Medulla oblongata (tissue), 1 donor: ENCODE measurements around the gene NME4.

Source experiments
- DNase-seq: peaks from one replicate; pipeline ENCODE4 v3.0.0-alpha.2; 2015; ENCODE audit errors: extremely low spot score

Gene NME4

GRCh38 chr16:363766-364490 is 33.1 kb upstream of the NME4 start:
- DNase-seq, result no peak

DNA sequence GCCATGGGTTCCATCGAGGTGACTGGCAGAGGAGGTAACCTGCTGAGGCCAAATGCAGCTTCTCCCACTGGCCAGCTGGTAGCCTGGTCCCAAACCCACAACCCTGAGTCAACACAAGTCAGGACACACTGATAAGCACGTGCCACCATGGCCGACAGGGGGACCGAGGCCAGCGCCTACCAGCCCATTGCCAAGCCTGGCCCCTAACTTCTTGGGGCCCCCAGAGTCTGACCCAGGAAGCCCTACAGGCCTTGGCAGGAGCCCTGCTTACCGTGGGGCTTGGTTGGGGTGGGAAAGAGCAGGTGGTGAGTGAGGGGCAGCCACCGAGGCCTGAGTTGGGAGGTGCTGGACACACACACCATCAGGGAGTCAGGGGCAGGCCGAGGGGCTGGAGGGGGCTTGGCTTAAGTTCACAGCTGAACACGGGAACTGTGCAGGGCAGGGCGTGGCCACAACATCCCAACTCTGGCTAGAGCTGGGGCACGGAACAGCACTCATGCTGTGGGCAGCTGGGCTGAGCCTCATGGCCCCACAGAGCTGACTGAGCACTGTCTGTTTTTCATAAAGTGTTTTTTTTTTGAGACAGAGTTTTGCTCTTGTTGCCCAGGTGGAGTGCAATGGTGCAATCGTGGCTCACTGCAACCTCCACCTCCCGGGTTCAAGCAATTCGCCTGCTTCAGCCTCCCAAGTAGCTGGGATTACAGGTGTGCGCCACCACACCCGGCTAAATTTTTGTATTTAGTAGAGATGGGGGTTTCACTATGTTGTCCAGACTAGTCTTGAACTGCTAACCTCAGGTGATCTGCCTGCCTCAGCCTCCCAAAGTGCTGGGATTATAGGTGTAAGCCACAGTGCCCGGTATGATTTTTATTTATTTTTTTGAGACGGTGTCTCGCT is 32.2 kb upstream of the NME4 start:
- DNase-seq, result no peak

DNA sequence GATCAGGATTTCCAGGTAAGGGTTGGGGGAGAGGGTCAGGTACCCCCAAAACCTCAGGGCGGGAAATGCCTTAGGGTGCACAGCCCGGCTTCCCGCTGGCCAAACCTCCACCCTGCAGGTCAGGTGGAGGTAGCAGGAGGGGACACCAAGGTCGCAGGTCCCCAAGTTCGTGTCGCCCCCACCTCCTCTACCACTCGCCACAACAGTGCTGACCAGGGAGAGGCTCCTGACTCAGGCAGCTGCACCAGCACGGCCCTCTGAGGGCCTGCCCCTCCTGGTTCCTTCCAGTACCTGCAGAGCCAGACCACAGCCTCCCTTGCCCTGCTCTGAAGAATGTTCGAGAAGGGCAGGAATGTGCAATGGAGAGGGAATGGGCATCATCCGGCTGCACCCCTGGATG is 30.5 kb upstream of the NME4 start:
- no peak for DNase-seq

GRCh38 chr16:367333-367903 is 29.6 kb upstream of the NME4 start:
- no peak for DNase-seq

- DNase-seq, result no peak
Observed at GRCh38 chr16:368388-369158, 28.4 kb upstream of the NME4 start.

GRCh38 chr16:369275-369865 is 27.6 kb upstream of the NME4 start:
- no peak for DNase-seq

DNA sequence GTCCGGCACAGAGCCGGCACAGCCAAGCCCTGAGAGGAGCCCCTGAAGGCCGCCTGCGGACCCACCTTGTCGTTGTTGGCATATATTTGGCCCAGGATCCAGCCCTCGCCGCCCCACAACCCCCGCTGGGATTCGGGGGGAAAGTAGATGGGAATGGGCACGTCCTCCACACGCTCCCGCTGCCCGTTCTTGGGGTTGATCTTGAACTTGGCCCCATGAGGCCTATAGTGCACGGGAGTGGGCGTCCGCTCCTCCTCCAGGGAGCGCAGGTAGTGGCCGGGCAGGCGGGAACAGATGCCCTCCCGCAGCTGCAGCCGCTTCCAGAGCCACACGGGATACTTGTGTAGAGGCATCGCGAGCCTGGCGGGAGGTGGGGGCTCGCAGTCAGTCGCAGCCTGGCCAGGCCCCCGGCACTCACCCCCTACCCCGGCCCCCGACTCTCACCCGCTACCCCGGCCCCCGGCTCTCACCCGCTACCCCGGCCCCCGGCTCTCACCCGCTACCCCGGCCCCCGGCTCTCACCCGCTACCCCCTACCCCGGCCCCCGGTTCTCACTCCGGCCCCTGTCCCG is 27.0 kb upstream of the NME4 start:
- no peak for DNase-seq

GRCh38 chr16:370443-370842 is 26.6 kb upstream of the NME4 start, which contains the start of gene MRPL28:
MRPL28 (minus strand) TSS chr16:370538; CDS start chr16:370218, 320 bp downstream.
- peak; percentile 97 for DNase-seq

DNA sequence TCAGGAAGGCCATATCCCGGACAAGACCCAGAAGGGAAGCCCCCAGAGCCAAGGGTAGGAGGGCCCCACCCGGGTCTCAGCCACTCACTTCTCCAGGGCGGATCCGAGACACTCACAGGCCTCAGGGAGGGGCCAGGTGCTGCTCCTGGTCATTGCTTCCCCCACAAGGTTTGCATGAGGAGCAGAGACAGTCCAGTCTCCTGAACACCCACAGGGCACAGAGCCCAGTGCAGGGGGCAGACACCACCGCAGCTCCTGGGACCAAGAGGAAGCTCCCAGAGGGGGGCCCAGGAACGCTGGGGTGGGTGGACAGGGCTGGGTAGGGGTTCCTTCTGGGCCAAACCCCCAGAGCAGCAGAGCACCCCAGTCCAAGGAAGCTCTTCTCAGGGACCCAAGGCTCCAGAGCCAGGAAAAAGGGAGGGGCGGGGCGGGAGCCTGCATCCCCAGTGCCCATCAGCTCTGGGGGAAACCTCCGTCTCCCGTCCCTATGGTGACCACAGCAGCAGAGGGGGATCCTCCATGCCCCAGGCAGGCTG is 26.0 kb upstream of the NME4 start:
- no peak for DNase-seq

- DNase-seq, result no peak
Observed at GRCh38 chr16:371515-372301, 25.3 kb upstream of the NME4 start.

GRCh38 chr16:372302-372983 is 24.6 kb upstream of the NME4 start:
- DNase-seq, result no peak

GRCh38 chr16:373020-373598 is 23.9 kb upstream of the NME4 start:
- DNase-seq, result no peak

DNA sequence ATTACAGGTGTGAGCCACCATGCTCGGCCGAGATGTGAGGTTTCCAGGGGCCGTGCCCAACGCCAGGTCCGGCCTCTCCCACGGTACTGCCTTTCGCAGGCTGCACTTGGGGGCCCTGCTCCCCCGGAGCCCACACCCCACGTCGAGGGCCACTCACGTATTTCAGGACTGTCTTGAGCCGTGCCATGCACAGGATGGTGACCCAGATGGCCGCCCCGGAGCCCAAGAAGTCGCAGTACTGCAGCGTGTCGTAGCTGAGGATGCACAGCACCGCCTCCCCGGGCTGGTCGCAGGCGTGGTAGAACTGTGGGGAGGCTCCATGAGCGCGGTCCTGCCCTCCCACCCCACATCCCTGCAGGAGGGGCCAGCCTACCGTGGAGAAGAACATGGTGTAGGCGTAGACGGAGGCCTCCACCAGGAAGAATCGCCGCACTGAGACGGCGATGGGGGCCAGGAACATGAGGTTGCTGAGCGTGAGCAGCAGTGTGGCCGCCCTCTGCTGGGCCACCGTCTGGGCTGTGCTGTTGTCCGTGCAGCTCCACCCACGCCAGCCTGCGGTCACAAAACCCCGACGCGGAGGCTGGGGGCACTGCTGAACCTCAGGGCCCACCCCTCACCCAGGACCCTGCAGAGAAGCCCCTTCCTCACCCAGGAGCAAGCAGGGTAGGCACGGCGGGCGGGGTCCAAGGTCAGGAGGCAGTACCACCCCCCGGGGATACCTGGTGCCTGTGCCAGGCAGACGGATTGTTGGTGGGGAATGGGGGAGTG is 23.0 kb upstream of the NME4 start:
- DNase-seq, result no peak

DNA sequence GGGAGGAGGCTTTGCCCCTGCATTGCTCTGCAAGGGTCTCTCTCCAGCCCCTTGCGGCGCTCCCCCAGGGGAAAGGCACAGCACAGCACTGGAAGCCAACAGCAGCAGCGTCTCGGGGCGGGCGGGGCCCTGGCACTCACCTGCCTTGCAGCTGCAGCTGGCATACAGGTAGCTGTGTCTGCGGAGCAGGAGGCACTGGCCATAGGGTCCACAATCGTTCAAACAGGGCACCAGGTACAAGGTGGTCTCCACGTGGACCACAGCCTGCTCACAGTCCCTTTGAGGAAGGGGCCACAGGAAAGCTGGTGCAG is 22.4 kb upstream of the NME4 start:
- no peak for DNase-seq

DNA sequence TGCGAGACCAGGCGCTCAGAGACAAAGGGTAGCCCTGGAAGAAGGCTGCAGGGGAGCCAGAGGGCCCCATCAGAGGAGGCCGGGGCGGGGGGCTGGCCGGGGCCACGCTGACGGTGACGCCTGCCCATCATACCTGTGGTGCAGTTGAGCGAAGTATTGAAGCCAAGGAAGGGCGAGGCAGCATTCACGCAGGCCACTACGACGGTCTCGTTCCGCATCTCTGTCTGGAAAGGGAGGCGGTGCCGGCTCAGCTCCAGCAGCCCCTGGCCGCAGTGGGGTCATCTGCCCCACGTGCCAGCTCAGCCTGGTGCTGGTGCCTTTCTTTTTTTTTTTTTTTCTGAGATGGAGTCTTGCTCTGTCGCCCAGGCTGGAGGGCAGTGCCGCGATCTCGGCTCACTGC is 21.8 kb upstream of the NME4 start:
- no peak for DNase-seq

- no peak for DNase-seq
Observed at GRCh38 chr16:375927-376816, 20.8 kb upstream of the NME4 start.

GRCh38 chr16:376817-377418 is 20.1 kb upstream of the NME4 start:
- DNase-seq, result no peak
